H1 (cell line): ENCODE data around the gene SLC36A4.

Source experiments
- CHD2 ChIP-seq: IDR thresholded peaks from 2 replicates; pipeline ENCODE4 v1.6.1; 2012; ENCODE audit warnings: low read length, improper control_type of control experiment
- CREB1 ChIP-seq: IDR thresholded peaks from 2 replicates; pipeline ENCODE4 v1.6.1; 2012; ENCODE audit warnings: inconsistent platforms
- CTCF ChIP-seq, 3 experiments: IDR thresholded peaks; 1 replicate in 2 of 3; 2 replicates in 1 of 3; pipeline versions ENCODE4 v1.5.1 to v1.6.1; 2011; ENCODE audit warnings: low read length in 3 of 3, mild to moderate bottlenecking in 3 of 3, inconsistent platforms in 2 of 3, low read depth in 1 of 3, moderate library complexity in 1 of 3; ENCODE audit not compliant: insufficient read depth in 1 of 3; ENCODE audit errors: control extremely low read depth in 1 of 3
- NANOG ChIP-seq: IDR thresholded peaks from 2 replicates; pipeline ENCODE4 v1.6.1; 2011; ENCODE audit warnings: low read length, low read depth, mild to moderate bottlenecking, inconsistent platforms; ENCODE audit not compliant: insufficient read depth, poor library complexity, severe bottlenecking
- POLR2A ChIP-seq, 2 experiments: IDR thresholded peaks; 1 replicate in 1 of 2; 2 replicates in 1 of 2; pipeline ENCODE4 v1.6.1; 2011; ENCODE audit warnings: low read depth in 2 of 2, low read length in 2 of 2, mild to moderate bottlenecking in 2 of 2; ENCODE audit errors: control extremely low read depth in 1 of 2
- YY1 ChIP-seq: IDR thresholded peaks from 2 replicates; pipeline ENCODE4 v1.6.1; 2011; ENCODE audit warnings: low read depth, mild to moderate bottlenecking, low read length
- ZNF274 ChIP-seq: IDR thresholded peaks from 2 replicates; pipeline ENCODE4 v1.7.0; 2012; ENCODE audit warnings: low read length, borderline replicate concordance; ENCODE audit errors: extremely low read depth

GRCh38 chr11:93166862-93167261, 30.9 kb downstream of the SLC36A4 start:
- TF ChIP-seq CHD2 (no peak), CTCF (IDR thresholded peaks at IDR 0.05; ENCODE audit: control extremely low read depth in 1 of 3, insufficient read depth in 1 of 3, low read depth in 1 of 3, low read length in 3 of 3) (no peak), ZNF274 (no peak), YY1 (no peak), CREB1 (no peak), NANOG (no peak), POLR2A (IDR thresholded peaks at IDR 0.05; ENCODE audit: control extremely low read depth in 1 of 2, low read depth in 2 of 2, low read length in 2 of 2) (no peak)
